Erythroblast (primary cell): Measurements from ENCODE around the gene CTBP2.

Source experiments
- GATA1 ChIP-seq: IDR thresholded peaks from 2 replicates; pipeline ENCODE4 v1.6.1; 2011; ENCODE audit warnings: low read depth, mild to moderate bottlenecking, control low read depth, low read length, moderate library complexity
- POLR2A ChIP-seq: IDR thresholded peaks from 2 replicates; pipeline ENCODE4 v1.6.1; 2011; ENCODE audit warnings: mild to moderate bottlenecking, low read length

- no peak for TF ChIP-seq POLR2A
- no peak for TF ChIP-seq GATA1
These were observed 183.2 kb downstream of the CTBP2 start for GRCh38 chr10:124977161-124977560.
